H1 (cell line): ENCODE data around the gene EIPR1. TPM values are rescaled to one million over a fixed set of nuclear protein-coding genes. Genes with fewer than 3 reads are reported as not detected.

ENCODE experiments used
- CTCF ChIA-PET: fragments of 300-600 bp; sonication (Branson Sonifier 250); formaldehyde crosslinking; loops from one replicate; lab custom pipeline; 2021; ENCODE audit not compliant: partially characterized antibody; lab: Charles Lee
- POLR2A ChIA-PET: fragments of 300-600 bp; sonication (Branson Sonifier 250); formaldehyde crosslinking; loops from one replicate; lab custom pipeline; 2021; ENCODE audit warnings: inconsistent platforms; ENCODE audit not compliant: partially characterized antibody; lab: Charles Lee
- DNase-seq, 2 experiments: peaks; one replicate each; pipeline versions ENCODE4 v3.0.0 to v3.0.0-alpha.2; 2010 to 2022; ENCODE audit warnings: low spot score in 2 of 2, low read depth in 1 of 2, mixed read lengths in 1 of 2
- FAIRE-seq: peaks from 2 replicates; lab custom pipeline; 2011; peaks lifted over from hg19 to GRCh38; lab: Jason Lieb, UNC
- H2AFZ ChIP-seq: 2 replicates; pipeline ENCODE4 v1.8.1; 2012; ENCODE audit warnings: low read length, inconsistent platforms
- H2AK5ac ChIP-seq: 2 replicates; pipeline ENCODE4 v1.6.1; 2013; ENCODE audit warnings: low read depth, low read length
- H2BK120ac ChIP-seq: replicated peaks from 2 replicates; pipeline ENCODE3; 2013; ENCODE audit warnings: low read depth, low read length, inconsistent platforms
- H2BK12ac ChIP-seq: 2 replicates; pipeline ENCODE4 v1.6.1; 2013; ENCODE audit warnings: low read depth, low read length
- H2BK15ac ChIP-seq: 2 replicates; pipeline ENCODE4 v1.6.1; 2013; ENCODE audit warnings: low read length
- H2BK20ac ChIP-seq: 2 replicates; pipeline ENCODE4 v1.6.1; 2013; ENCODE audit warnings: low read length
- H2BK5ac ChIP-seq: 2 replicates; pipeline ENCODE4 v1.6.1; 2013; ENCODE audit warnings: low read depth, low read length
- H3K14ac ChIP-seq: 2 replicates; pipeline ENCODE4 v1.6.1; 2013; ENCODE audit warnings: inconsistent platforms; ENCODE audit not compliant: insufficient read length
- H3K18ac ChIP-seq: 2 replicates; pipeline ENCODE4 v1.6.1; 2013; ENCODE audit warnings: low read length; ENCODE audit errors: extremely low read depth
- H3K23ac ChIP-seq: 2 replicates; pipeline ENCODE4 v1.6.1; 2013; ENCODE audit warnings: inconsistent platforms; ENCODE audit not compliant: insufficient read length
- H3K23me2 ChIP-seq: 2 replicates; pipeline ENCODE4 v1.6.1; 2013; ENCODE audit warnings: low read depth, low read length
- H3K27ac ChIP-seq: 2 replicates; pipeline ENCODE4 v1.6.1; 2011; ENCODE audit warnings: low read depth, low read length, inconsistent platforms
- H3K27me3 ChIP-seq, 4 experiments: replicated peaks in 1 of 4; 1 replicate in 1 of 4; 2 replicates in 3 of 4; pipeline versions ENCODE4 v1.6.1 to v1.8.1; 2011 to 2013; ENCODE audit warnings: low read length in 3 of 4, mild to moderate bottlenecking in 3 of 4, inconsistent platforms in 2 of 4, mixed read lengths in 2 of 4, moderate library complexity in 1 of 4; ENCODE audit not compliant: control insufficient read depth in 3 of 4, insufficient read depth in 3 of 4; ENCODE audit errors: extremely low read depth in 1 of 4
- H3K36me3 ChIP-seq, 4 experiments: 2 replicates each; pipeline versions ENCODE4 v1.6.1 to v1.8.1; 2011 to 2013; ENCODE audit warnings: mild to moderate bottlenecking in 4 of 4, low read length in 3 of 4, moderate library complexity in 2 of 4, control low read depth in 1 of 4, inconsistent platforms in 1 of 4; ENCODE audit not compliant: insufficient read depth in 4 of 4, control insufficient read depth in 2 of 4
- H3K4ac ChIP-seq: replicated peaks from 2 replicates; pipeline ENCODE3; 2013; ENCODE audit warnings: low read length, low read depth, mixed read lengths, inconsistent platforms; ENCODE audit not compliant: insufficient read length
- H3K4me1 ChIP-seq, 4 experiments: replicated peaks in 1 of 4; 1 replicate in 1 of 4; 2 replicates in 3 of 4; pipeline versions ENCODE4 v1.6.1 to v1.8.1; 2011 to 2013; ENCODE audit warnings: low read length in 3 of 4, inconsistent platforms in 2 of 4, mixed read lengths in 1 of 4; ENCODE audit not compliant: insufficient read depth in 4 of 4, control insufficient read depth in 3 of 4
- H3K4me2 ChIP-seq, 2 experiments: 2 replicates each; pipeline versions ENCODE4 v1.6.1 to v1.8.1; 2011 to 2013; ENCODE audit warnings: low read depth in 2 of 2, low read length in 2 of 2, control low read depth in 1 of 2, inconsistent platforms in 1 of 2, mild to moderate bottlenecking in 1 of 2; ENCODE audit not compliant: insufficient read depth in 1 of 2
- H3K4me3 ChIP-seq, 4 experiments: fragments of 200-600, 300-600 bp in 1 of 4; sonication (generic), shearing (Covaris generic), sonication (Bioruptor Twin) in 1 of 4; 2 replicates each; pipeline versions ENCODE4 v1.5.1 to v1.8.1; 2011 to 2016; ENCODE audit warnings: low read length in 4 of 4, low read depth in 3 of 4, control low read depth in 2 of 4, inconsistent platforms in 2 of 4, mild to moderate bottlenecking in 2 of 4, mixed read lengths in 1 of 4, moderate library complexity in 1 of 4; ENCODE audit not compliant: insufficient read depth in 2 of 4; ENCODE audit errors: extremely low read depth in 1 of 4
- H3K56ac ChIP-seq: replicated peaks from 2 replicates; pipeline ENCODE3; 2013; ENCODE audit warnings: low read depth, mild to moderate bottlenecking, mixed read lengths, low read length, inconsistent platforms; ENCODE audit not compliant: insufficient read length
- H3K79me1 ChIP-seq: 2 replicates; pipeline ENCODE4 v1.6.1; 2013; ENCODE audit warnings: low read depth, low read length, control low read depth
- H3K79me2 ChIP-seq, 2 experiments: 2 replicates each; pipeline versions ENCODE4 v1.6.1 to v1.8.1; 2012 to 2013; ENCODE audit warnings: low read length in 2 of 2, mild to moderate bottlenecking in 2 of 2, inconsistent platforms in 1 of 2; ENCODE audit not compliant: insufficient read depth in 2 of 2, control insufficient read depth in 1 of 2
- H3K9ac ChIP-seq, 4 experiments: replicated peaks in 1 of 4; 1 replicate in 1 of 4; 2 replicates in 3 of 4; pipeline versions ENCODE4 v1.6.1 to v1.8.1; 2011 to 2013; ENCODE audit warnings: low read depth in 3 of 4, low read length in 3 of 4, control low read depth in 2 of 4, mild to moderate bottlenecking in 2 of 4, moderate library complexity in 2 of 4, inconsistent platforms in 1 of 4; ENCODE audit errors: extremely low read depth in 1 of 4
- H3K9me3 ChIP-seq, 2 experiments: 2 replicates each; pipeline versions ENCODE4 v1.6.1 to v1.8.1; 2012 to 2013; ENCODE audit warnings: mild to moderate bottlenecking in 2 of 2, moderate library complexity in 2 of 2, control low read depth in 1 of 2, inconsistent platforms in 1 of 2, low read depth in 1 of 2, low read length in 1 of 2, mixed read lengths in 1 of 2; ENCODE audit not compliant: insufficient read depth in 2 of 2
- H4K20me1 ChIP-seq, 2 experiments: replicated peaks in 1 of 2; 2 replicates each; pipeline versions ENCODE3 to v1.8.1; 2011 to 2013; ENCODE audit warnings: inconsistent platforms in 2 of 2, low read length in 2 of 2, mild to moderate bottlenecking in 1 of 2; ENCODE audit not compliant: insufficient read depth in 2 of 2, control insufficient read depth in 1 of 2
- H4K5ac ChIP-seq: 2 replicates; pipeline ENCODE4 v1.6.1; 2013; ENCODE audit warnings: low read length, low read depth, mixed read lengths, inconsistent platforms; ENCODE audit not compliant: insufficient read length
- H4K8ac ChIP-seq: 2 replicates; pipeline ENCODE4 v1.8.0; 2013; ENCODE audit warnings: mild to moderate bottlenecking, moderate library complexity, low read length, inconsistent platforms; ENCODE audit not compliant: insufficient read depth; ENCODE audit errors: extremely low read depth
- H4K91ac ChIP-seq: replicated peaks from 2 replicates; pipeline ENCODE3; 2013; ENCODE audit warnings: low read length, mixed read lengths, inconsistent platforms; ENCODE audit not compliant: insufficient read length
- CBX5 ChIP-seq: fragments of 300-800, 300-1000 bp; sonication (generic); IDR thresholded peaks from 2 replicates; pipeline ENCODE4 v1.7.1; 2016; ENCODE audit warnings: antibody characterized with exemption, low read length, low read depth
- NANOG ChIP-seq: IDR thresholded peaks from 2 replicates; pipeline ENCODE4 v1.6.1; 2011; ENCODE audit warnings: low read length, low read depth, mild to moderate bottlenecking, inconsistent platforms; ENCODE audit not compliant: insufficient read depth, poor library complexity, severe bottlenecking
- POLR2A ChIP-seq, 2 experiments: IDR thresholded peaks; 1 replicate in 1 of 2; 2 replicates in 1 of 2; pipeline ENCODE4 v1.6.1; 2011; ENCODE audit warnings: low read depth in 2 of 2, low read length in 2 of 2, mild to moderate bottlenecking in 2 of 2; ENCODE audit errors: control extremely low read depth in 1 of 2
- SIRT6 ChIP-seq: IDR thresholded peaks from one replicate; pipeline ENCODE4 v1.7.1; 2012; ENCODE audit warnings: low read length, inconsistent platforms
- SIX5 ChIP-seq: IDR thresholded peaks from 2 replicates; pipeline ENCODE4 v1.6.1; 2011; ENCODE audit warnings: mild to moderate bottlenecking, low read depth, low read length
- SP2 ChIP-seq: IDR thresholded peaks from 2 replicates; pipeline ENCODE4 v1.6.1; 2012; ENCODE audit warnings: mild to moderate bottlenecking, low read length, inconsistent platforms
- SP4 ChIP-seq: IDR thresholded peaks from 2 replicates; pipeline ENCODE4 v1.6.1; 2012; ENCODE audit warnings: low read length, inconsistent platforms
- SUZ12 ChIP-seq: fragments of 200-600 bp; sonication (generic); IDR thresholded peaks from 2 replicates; pipeline ENCODE4 v1.6.1; 2012; ENCODE audit warnings: mild to moderate bottlenecking, inconsistent platforms, low read length, moderate library complexity, mixed read lengths
- YY1 ChIP-seq: IDR thresholded peaks from 2 replicates; pipeline ENCODE4 v1.6.1; 2011; ENCODE audit warnings: low read depth, mild to moderate bottlenecking, low read length
- ZNF274 ChIP-seq: IDR thresholded peaks from 2 replicates; pipeline ENCODE4 v1.7.0; 2012; ENCODE audit warnings: low read length, borderline replicate concordance; ENCODE audit errors: extremely low read depth
- WGBS, 2 experiments: shearing (Covaris generic) in 1 of 2; methylation state at CpG; one replicate each; pipeline versions ENCODE4 v1.1.6 to v1.1.7; 2013 to 2015; ENCODE audit warnings: low lambda C conversion rate in 2 of 2, mixed read lengths in 2 of 2, inconsistent platforms in 1 of 2, low coverage in 1 of 2, missing lambda C conversion rate in 1 of 2; ENCODE audit not compliant: insufficient replicate concordance in 2 of 2, insufficient coverage in 1 of 2, insufficient read length in 1 of 2; ENCODE audit errors: extremely low coverage in 1 of 2, missing lambda C conversion rate in 1 of 2; 5-methylcytosine and 5-hydroxymethylcytosine counted together
- polyA plus RNA-seq, 7 experiments: library from polyadenylated mRNA; depleted of rRNA in 3 of 7; stranded (reverse) in 5 of 7; unstranded in 2 of 7; fragments of >200 nt in 5 of 7; fragments of 200-250 nt in 2 of 7; gene quantifications; 1 replicate in 5 of 7; 2 replicates in 1 of 7; 4 replicates in 1 of 7; pipeline versions ENCODE4 v1.2.1 to v1.2.3, GENCODE V29; 2011 to 2013; ENCODE audit warnings: missing spikeins in 2 of 7, mixed read lengths in 2 of 7
- total RNA-seq: library from RNA; stranded (reverse); fragmentation: NEBNext Ultra II Directional; extraction: Animal tissue kit (Norgen Biotek cat#: 25700); gene quantifications from 2 replicates; pipeline ENCODE4 v1.2.1, GENCODE V29; 2021
- TF ChIP-seq, protein P1 (sequence below): IDR thresholded peaks from 2 replicates; pipeline ENCODE4 v1.6.1; 2011; ENCODE audit warnings: low read depth, mild to moderate bottlenecking, low read length; ENCODE audit not compliant: insufficient read depth
- TF ChIP-seq, protein P2 (sequence below), 3 experiments: IDR thresholded peaks; 1 replicate in 2 of 3; 2 replicates in 1 of 3; pipeline versions ENCODE4 v1.5.1 to v1.6.1; 2011; ENCODE audit warnings: low read length in 3 of 3, mild to moderate bottlenecking in 3 of 3, inconsistent platforms in 2 of 3, low read depth in 1 of 3, moderate library complexity in 1 of 3; ENCODE audit not compliant: insufficient read depth in 1 of 3; ENCODE audit errors: control extremely low read depth in 1 of 3

EIPR1 gene
- total and polyA plus RNA-seq, 2 of the 8 experiments (the other 6 are each of a cell fraction or from before 2014, with no cell fraction given) = 26.3 to 56.4 TPM

DNA sequence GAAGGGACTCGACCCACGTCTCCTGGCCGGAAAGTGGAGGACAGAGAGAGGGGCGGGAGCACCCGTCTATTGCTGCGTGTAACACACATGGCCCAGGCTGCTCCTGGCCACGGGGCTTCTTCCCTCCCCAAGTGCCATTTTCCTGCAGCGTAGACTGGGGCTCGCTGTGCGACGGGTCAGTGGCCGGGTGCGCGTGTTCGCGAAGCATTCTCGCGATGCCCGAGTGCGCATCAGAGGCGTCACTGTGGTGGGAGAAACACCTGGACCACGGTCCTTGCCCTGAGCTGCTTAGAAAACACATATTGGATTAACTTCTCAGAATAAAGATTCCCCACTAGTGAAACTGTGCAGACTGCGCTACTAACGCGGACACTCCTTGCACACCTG is 200.8 kb downstream of the EIPR1 start:
- CTCF ChIA-PET = interaction anchor here (1.3 kb wide), 1 partner anchor 98 kb away, joined by 3 read pairs; no protein-coding TSS in a partner anchor
- no peaks in the 10 kb centered on the region for H3K9me3 ChIP-seq
- TF ChIP-seq SIX5 (no peak), ZNF274 (no peak), CBX5 (no peak), SP2 (no peak), SP4 (no peak), SUZ12 (no peak), YY1 (no peak), POLR2A (IDR thresholded peaks at IDR 0.05; ENCODE audit: control extremely low read depth in 1 of 2, low read depth in 2 of 2, low read length in 2 of 2) (no peak), NANOG (no peak), SIRT6 (no peak)
- TF ChIP-seq, protein P1, sequence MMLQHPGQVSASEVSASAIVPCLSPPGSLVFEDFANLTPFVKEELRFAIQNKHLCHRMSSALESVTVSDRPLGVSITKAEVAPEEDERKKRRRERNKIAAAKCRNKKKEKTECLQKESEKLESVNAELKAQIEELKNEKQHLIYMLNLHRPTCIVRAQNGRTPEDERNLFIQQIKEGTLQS = no peak
- TF ChIP-seq, protein P2, sequence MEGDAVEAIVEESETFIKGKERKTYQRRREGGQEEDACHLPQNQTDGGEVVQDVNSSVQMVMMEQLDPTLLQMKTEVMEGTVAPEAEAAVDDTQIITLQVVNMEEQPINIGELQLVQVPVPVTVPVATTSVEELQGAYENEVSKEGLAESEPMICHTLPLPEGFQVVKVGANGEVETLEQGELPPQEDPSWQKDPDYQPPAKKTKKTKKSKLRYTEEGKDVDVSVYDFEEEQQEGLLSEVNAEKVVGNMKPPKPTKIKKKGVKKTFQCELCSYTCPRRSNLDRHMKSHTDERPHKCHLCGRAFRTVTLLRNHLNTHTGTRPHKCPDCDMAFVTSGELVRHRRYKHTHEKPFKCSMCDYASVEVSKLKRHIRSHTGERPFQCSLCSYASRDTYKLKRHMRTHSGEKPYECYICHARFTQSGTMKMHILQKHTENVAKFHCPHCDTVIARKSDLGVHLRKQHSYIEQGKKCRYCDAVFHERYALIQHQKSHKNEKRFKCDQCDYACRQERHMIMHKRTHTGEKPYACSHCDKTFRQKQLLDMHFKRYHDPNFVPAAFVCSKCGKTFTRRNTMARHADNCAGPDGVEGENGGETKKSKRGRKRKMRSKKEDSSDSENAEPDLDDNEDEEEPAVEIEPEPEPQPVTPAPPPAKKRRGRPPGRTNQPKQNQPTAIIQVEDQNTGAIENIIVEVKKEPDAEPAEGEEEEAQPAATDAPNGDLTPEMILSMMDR (IDR thresholded peaks at IDR 0.05; ENCODE audit: control extremely low read depth in 1 of 3, insufficient read depth in 1 of 3, low read depth in 1 of 3, low read length in 3 of 3) = no peak

More for the DNA sequence above, 200.8 kb downstream of the EIPR1 start:
- Histone ChIP-seq H3K23ac (no peak overlapping the region), H3K4me2 (no peak overlapping the region), H3K56ac (no peak overlapping the region), H4K91ac (no peak overlapping the region), H3K27me3 (no peaks in the 10 kb centered on the region), H4K5ac (no peak overlapping the region), H3K23me2 (no peaks in the 10 kb centered on the region), H3K27ac (no peak overlapping the region), H4K8ac (no peak overlapping the region), H3K79me1 (peaks cover 3% of the 10 kb centered on the region; the same call in 1 of the 2 replicates), H2BK5ac (no peak overlapping the region; the same call in 1 of the 2 replicates), H2AK5ac (no peak overlapping the region), H2BK20ac (no peak overlapping the region), H3K4me1 (no peaks in the 10 kb centered on the region; a peak in 1 of 7 replicates), H3K9ac (no peak overlapping the region), H3K14ac (no peak overlapping the region), H3K79me2 (no peaks in the 10 kb centered on the region), H2BK12ac (no peak overlapping the region), H4K20me1 (peaks cover 0 to 4% of the 10 kb centered on the region in 2 experiments), H2AFZ (no peak overlapping the region), H3K18ac (no peak overlapping the region), H2BK120ac (no peak overlapping the region), H2BK15ac (no peak overlapping the region), H3K4me3 (no peak overlapping the region), H3K36me3 (no peaks in the 10 kb centered on the region), H3K4ac (no peak overlapping the region)
- DNase-seq (no peak), FAIRE-seq (no peak)
- 89% methylated on average over 24 of the region's 25 CpGs; no CpG with 5 or more reads in 1 of the 2 experiments for WGBS, 2 experiments
- POLR2A ChIA-PET = no interaction called here
